HG02852 (cell line): Measurements from ENCODE around the gene UPP2.

ENCODE experiments used
- ATAC-seq: cut with Tn5 transposase; IDR thresholded peaks from one replicate; pipeline ENCODE4 v1.9.1; 2021; ENCODE audit warnings: mild to moderate bottlenecking, moderate library complexity; ENCODE audit not compliant: unreplicated experiment

Gene UPP2

DNA sequence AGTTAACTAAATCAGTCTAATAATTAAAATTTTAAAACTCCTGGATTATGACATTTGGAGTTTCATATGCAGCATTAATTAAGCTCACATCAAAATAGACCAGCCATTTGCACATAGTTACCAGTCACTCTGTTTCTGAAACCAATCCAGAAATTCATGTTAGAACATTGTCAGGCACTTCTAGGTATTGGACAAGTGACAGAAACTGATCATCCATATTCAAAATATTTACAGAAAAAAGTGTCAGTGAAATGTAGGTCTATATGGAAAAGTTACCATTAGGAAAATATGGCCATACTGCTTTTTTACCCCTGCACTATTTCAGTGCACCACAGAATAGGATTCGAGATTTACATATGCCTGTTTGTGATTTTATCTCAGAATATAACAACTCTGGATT is 33.4 kb downstream of the UPP2 start:
- ATAC-seq, result no peak

- no peak for ATAC-seq
These were observed 36.6 kb downstream of the UPP2 start for GRCh38 chr2:158138255-158138654.

DNA sequence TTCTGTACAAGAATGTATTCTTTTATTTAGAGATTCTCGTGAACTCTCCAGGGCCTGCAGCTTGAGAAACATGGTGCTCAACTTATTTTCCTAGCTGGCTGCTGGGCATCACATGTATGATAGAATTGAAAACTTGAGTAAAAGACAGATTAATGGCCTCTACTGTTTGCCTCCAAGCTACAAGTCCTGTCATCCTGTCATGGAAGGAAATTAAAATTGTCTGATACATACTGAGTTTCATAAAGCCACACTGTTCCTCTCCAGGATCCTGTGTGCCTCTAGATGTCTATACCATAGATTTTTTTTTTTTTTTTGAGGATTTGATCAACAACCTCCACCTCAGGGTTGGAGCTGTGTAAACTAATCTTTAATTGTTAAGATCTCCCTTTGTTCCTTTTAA is 38.5 kb downstream of the UPP2 start:
- ATAC-seq, result no peak

DNA sequence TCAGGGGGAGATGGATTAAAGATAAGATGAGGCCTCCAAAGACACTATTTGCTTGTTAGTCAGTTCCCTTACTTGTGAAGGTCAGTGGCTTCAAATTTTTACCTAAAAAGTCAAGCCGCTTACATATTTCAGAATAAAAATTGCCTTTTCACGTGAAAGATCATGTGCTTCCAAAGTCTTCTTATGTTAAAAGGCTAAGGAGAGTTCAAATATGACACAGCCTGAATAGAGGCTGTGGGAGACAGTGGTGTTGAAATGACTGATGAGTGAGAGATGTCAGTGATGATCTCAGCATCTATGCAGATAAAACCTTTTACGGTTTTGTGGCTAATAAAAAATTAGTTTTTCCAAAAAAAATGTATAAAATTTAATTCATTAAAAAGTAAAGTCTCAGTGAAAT is 40.5 kb downstream of the UPP2 start:
- ATAC-seq, result no peak

DNA sequence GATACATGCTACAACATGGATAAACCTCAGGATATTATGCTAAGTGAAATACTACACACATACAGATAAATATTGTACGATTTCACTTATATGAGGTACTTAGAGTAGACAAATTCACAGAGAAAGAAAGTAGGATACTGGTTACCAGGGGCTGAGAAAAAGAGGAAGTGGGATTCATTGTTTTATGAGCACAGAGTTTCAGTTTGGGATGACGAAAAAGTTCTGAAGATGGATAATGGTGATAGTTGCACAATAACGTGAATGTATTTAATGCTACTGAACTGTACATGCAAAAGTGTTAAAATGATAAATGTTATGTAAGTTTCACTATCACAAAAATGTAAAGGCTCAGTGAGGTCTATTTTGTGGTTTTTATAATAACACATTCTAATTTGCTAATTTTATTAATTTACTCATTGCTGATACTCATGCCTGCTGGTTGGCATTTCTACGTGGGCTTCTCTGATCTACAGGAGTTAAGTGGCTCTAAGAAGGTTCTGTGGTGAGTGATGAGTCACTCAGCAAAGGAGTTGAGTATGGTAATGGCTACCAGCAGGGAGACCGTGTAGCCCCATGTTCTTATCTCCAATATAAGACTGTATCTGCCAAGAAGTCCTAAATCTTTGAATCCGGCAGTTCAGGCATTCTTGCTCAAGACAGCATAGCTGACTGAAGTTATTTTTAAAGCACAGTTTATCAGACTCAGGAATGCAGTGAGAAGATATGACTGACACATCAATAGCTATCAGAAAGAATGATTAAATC is 41.1 kb downstream of the UPP2 start:
- peak; percentile 70 for ATAC-seq

- no peak for ATAC-seq
These were observed 42.2 kb downstream of the UPP2 start for GRCh38 chr2:158143703-158144360.

DNA sequence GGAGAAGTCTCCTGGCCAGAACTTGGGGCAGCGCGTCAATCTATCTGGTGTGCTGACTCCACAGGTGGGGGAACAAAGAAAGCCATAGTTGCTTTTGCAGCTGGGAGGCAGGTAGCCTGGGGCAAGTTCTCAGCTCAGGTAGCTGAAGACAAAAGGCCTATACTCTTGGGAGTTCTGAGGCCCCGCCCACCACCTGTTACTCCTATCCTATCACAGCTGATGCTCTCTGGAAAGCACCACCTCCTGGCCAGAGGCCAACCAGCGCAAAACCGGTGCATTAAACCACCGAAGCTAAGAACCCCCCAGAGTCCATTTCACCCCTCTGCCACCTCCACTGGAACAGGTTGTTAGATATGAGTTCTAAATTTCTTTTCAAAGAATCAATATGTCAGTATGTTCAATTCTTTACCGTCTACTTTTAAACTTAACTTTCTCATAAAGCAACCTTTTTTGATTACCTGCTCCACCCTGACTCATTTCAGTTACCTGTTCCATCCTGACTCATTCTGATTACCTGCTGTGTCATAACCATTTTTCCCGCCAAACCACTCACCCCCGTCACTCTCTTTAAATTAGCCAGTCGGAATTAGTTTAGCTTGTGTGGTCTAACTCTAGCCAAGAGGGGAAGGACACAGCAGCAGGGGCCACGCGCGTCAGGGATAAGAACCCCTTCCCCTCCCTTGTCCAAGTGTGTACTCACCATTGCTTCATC is 43.4 kb downstream of the UPP2 start:
- ATAC-seq, result no peak

- no peak for ATAC-seq
These were observed 51.8 kb downstream of the UPP2 start for GRCh38 chr2:158153270-158154015.

DNA sequence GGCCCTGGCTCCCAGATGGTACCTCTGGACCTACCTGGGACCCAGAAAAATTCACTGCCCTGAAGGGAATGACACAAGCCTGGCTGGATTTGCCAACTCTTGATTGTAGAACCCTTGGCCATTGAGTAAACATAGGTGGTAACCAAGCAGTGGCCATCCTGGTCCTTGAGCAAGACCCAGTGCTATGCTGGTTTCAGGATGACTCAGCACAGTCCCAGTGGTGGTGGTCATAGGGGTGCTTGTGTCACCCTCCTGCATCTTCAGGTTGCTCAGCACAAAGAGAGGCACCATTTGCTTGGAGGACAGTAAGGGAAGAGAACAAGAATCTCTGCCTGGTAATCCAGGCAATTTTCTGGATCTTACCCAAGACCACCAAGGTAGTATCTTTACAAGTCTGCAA is 52.9 kb downstream of the UPP2 start:
- ATAC-seq, result no peak

- no peak for ATAC-seq
These were observed 71.0 kb downstream of the UPP2 start for GRCh38 chr2:158172719-158173118.

GRCh38 chr2:158174495-158174894 is 72.8 kb downstream of the UPP2 start:
- no peak for ATAC-seq

DNA sequence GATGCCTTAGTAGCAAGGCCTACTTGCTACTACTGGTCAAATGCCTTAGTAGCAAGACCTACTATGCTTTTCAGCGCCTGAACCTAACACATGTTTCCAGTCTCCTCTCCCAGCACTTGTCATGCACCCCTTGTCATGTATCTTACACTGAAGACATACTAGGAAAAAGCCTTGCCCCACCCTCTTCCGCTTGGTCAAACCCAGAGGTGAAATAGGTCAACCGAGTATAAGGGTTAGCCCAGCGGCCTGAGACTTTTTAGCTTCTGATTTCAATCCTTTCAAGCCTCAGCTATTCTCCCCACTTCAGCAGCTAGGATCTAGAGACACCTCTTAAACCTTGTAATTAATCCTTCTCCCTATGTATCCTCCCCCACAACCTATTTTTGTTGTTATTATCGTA is 73.3 kb downstream of the UPP2 start:
- ATAC-seq, result no peak

- no peak for ATAC-seq
These were observed 77.0 kb downstream of the UPP2 start for GRCh38 chr2:158178646-158179045.

DNA sequence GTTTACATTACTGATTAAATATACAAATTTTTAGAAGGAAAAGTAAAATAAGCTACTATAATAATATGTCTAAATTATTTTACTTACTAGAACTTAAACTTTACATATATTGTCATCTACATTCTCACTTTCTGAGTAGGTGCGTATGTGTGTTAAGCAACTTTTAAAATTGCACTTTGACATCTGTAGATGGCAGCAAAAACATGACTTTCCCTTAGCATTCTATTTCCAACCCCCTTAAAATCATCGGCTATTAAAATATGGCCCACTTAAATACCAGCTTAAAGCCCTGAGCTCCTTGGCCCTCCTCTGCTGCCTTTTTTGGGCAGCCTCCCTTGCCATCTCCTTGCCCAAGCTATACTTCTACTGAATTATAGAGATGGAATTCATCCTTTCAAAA is 78.0 kb downstream of the UPP2 start:
- no peak for ATAC-seq

DNA sequence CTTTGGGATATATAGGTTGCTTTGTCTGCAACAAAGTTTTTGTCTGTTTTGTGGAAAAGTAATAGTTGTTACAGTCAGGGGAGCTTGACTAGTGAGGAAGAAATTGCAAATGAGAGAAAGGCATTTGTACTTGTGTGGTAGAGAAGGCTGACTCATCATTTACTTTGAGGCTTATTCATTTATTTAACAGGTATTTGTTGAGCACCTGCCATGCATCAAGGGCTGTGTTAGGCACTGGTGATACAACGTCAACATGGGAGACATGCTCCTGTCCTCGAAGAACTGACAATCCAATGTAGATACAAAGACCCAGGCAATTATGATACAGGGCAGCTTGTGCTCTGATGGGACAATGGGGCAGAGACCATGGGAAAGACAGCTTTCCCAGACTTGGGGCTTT is 79.5 kb downstream of the UPP2 start:
- ATAC-seq, result no peak

- ATAC-seq, result no peak
These were observed 81.1 kb downstream of the UPP2 start for GRCh38 chr2:158182676-158183295.

DNA sequence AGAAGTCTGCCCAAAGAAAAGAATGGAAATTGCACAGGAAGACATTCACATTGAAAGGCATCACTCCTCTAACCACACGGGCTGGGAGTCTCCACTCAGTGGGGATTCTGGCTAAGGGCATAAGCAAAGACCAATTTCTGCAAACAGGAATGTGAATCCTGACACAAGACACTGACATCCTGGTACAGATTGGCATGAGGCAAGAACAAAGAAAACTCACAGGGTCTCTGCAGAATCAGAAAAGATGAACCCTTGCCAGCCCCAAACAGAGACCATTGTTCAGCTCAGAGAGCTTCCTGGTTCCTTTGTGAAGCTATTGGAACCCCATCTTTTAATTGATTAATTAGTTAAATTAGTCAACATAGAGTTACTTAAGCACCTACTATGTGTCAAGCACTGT is 82.3 kb downstream of the UPP2 start:
- ATAC-seq, result no peak

- ATAC-seq, result no peak
These were observed 83.1 kb downstream of the UPP2 start for GRCh38 chr2:158184556-158185343.
